Ovary (tissue), 3 donors: ENCODE measurements around the gene FYN.

Experiments
- EP300 ChIP-seq: sonication (generic); formaldehyde crosslinking; IDR thresholded peaks from one replicate; pipeline ENCODE4 v1.6.1; 2017; ENCODE audit warnings: antibody characterized with exemption
- POLR2A ChIP-seq: fragments of 450-650 bp; IDR thresholded peaks from one replicate; pipeline ENCODE4 v1.6.1; 2017; ENCODE audit warnings: antibody characterized with exemption, mild to moderate bottlenecking, moderate library complexity
- TF ChIP-seq, protein P1 (sequence below), 3 donors: fragments of 450-650 bp in 2 of 3; fragments of 200-600 bp in 1 of 3; IDR thresholded peaks; one replicate each; pipeline versions ENCODE4 v1.5.1 to v1.8.0; 2016 to 2022; ENCODE audit warnings: antibody characterized with exemption in 3 of 3, mild to moderate bottlenecking in 1 of 3
- donor health status: DM: no; HTN: no; CAD: no.

DNA sequence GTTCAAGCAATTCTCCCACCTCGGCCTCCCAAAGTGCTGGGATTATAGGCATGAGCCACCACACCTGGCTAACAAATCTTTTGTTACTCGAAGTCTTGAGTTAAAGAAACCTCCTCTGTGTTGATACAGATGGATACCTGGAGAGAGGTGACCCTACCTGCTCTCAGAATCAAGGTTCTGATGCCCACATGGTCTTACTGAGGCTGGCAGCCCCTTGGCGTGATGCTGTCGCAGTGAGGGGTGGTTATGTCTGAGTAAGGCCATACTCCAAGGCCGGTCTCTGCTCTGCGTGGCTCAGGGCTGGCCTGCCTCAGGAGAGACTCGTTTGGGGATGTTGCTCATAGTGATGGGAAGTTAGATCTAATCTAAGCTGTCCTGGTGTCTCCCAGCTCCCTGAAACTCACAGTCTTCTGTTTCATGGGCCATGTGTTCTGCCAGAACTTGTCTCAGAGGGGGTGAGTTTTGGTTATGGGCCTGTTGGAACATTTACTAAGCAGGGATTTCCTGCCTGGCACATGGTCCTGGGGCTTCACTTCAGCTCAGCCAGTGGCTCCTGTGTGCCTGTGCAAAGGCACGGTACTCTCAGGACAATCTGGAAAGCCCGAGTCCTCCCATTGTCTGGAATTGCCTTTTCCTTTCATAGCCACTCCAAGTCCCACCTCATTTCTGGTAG, 250.1 kb downstream of the FYN start:
- TF ChIP-seq, protein P1, sequence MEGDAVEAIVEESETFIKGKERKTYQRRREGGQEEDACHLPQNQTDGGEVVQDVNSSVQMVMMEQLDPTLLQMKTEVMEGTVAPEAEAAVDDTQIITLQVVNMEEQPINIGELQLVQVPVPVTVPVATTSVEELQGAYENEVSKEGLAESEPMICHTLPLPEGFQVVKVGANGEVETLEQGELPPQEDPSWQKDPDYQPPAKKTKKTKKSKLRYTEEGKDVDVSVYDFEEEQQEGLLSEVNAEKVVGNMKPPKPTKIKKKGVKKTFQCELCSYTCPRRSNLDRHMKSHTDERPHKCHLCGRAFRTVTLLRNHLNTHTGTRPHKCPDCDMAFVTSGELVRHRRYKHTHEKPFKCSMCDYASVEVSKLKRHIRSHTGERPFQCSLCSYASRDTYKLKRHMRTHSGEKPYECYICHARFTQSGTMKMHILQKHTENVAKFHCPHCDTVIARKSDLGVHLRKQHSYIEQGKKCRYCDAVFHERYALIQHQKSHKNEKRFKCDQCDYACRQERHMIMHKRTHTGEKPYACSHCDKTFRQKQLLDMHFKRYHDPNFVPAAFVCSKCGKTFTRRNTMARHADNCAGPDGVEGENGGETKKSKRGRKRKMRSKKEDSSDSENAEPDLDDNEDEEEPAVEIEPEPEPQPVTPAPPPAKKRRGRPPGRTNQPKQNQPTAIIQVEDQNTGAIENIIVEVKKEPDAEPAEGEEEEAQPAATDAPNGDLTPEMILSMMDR (IDR thresholded peaks at IDR 0.05) = no peak
- TF ChIP-seq POLR2A (no peak), EP300 (no peak)
